Liver (tissue), 9 donors: ENCODE data around the gene ZCWPW1. TPM values are rescaled to one million over a fixed set of nuclear protein-coding genes. Genes with fewer than 3 reads are reported as not detected.
"Not testable (repeated sequence)": the region's sequence is repeated elsewhere in the genome, so short reads cannot be mapped to it uniquely, and the experiment has no call there.

ENCODE experiments used
- DNase-seq: peaks from one replicate; pipeline ENCODE4 v3.0.0-alpha.2; 2017; ENCODE audit warnings: low spot score
- H3K27ac ChIP-seq, 2 donors: one replicate each; pipeline ENCODE4 v1.7.0; 2013; ENCODE audit warnings: inconsistent platforms in 2 of 2, low read length in 2 of 2, control low read depth in 1 of 2, low read depth in 1 of 2, mild to moderate bottlenecking in 1 of 2
- H3K27me3 ChIP-seq, 4 donors: one replicate each; pipeline versions ENCODE4 v1.6.1 to v1.7.0; 2013; ENCODE audit warnings: low read length in 3 of 4, inconsistent platforms in 1 of 4, mild to moderate bottlenecking in 1 of 4, moderate library complexity in 1 of 4; ENCODE audit not compliant: control insufficient read depth in 4 of 4, insufficient read depth in 4 of 4
- H3K36me3 ChIP-seq, 4 donors: one replicate each; pipeline versions ENCODE4 v1.6.1 to v1.7.0; 2013; ENCODE audit warnings: low read length in 3 of 4, mild to moderate bottlenecking in 3 of 4, low read depth in 1 of 4, moderate library complexity in 1 of 4; ENCODE audit not compliant: control insufficient read depth in 4 of 4, insufficient read depth in 3 of 4
- H3K4me1 ChIP-seq, 4 donors: one replicate each; pipeline versions ENCODE4 v1.6.1 to v1.7.0; 2013; ENCODE audit warnings: low read length in 3 of 4, mild to moderate bottlenecking in 3 of 4, moderate library complexity in 1 of 4; ENCODE audit not compliant: control insufficient read depth in 4 of 4, insufficient read depth in 4 of 4
- H3K4me3 ChIP-seq, 3 donors: one replicate each; pipeline versions ENCODE4 v1.6.1 to v1.7.0; 2013; ENCODE audit warnings: low read length in 3 of 3, control low read depth in 1 of 3, low read depth in 1 of 3, mild to moderate bottlenecking in 1 of 3
- H3K9ac ChIP-seq, 2 donors: one replicate each; pipeline ENCODE4 v1.7.0; 2013; ENCODE audit warnings: low read length in 2 of 2, mild to moderate bottlenecking in 2 of 2, moderate library complexity in 2 of 2, control low read depth in 1 of 2, low read depth in 1 of 2
- H3K9me3 ChIP-seq, 4 donors: one replicate each; pipeline versions ENCODE4 v1.6.1 to v1.7.0; 2013; ENCODE audit warnings: low read length in 3 of 4; ENCODE audit not compliant: control insufficient read depth in 4 of 4
- EGR1 ChIP-seq, 2 donors: IDR thresholded peaks; 2 replicates each; pipeline ENCODE4 v1.6.1; 2016 to 2018; ENCODE audit warnings: antibody characterized with exemption in 2 of 2, low read depth in 2 of 2
- FOXA1 ChIP-seq: IDR thresholded peaks from 2 replicates; pipeline ENCODE4 v1.6.1; 2016; ENCODE audit warnings: antibody characterized with exemption
- FOXA2 ChIP-seq: IDR thresholded peaks from 2 replicates; pipeline ENCODE4 v1.6.1; 2016; ENCODE audit warnings: antibody characterized with exemption
- GABPA ChIP-seq, 2 donors: IDR thresholded peaks in 1 of 2; conservative IDR thresholded peaks in 1 of 2; 2 replicates each; pipeline ENCODE4 v1.6.1; 2016; ENCODE audit warnings: antibody characterized with exemption in 2 of 2, mild to moderate bottlenecking in 1 of 2, moderate library complexity in 1 of 2
- HNF4A ChIP-seq, 2 donors: conservative IDR thresholded peaks; 2 replicates each; pipeline ENCODE4 v1.6.1; 2016; ENCODE audit warnings: antibody characterized with exemption in 2 of 2, mild to moderate bottlenecking in 2 of 2
- HNF4G ChIP-seq: IDR thresholded peaks from 2 replicates; pipeline ENCODE4 v1.6.1; 2016; ENCODE audit warnings: antibody characterized with exemption
- JUND ChIP-seq, 2 donors: IDR thresholded peaks; 2 replicates each; pipeline ENCODE4 v1.6.1; 2016; ENCODE audit warnings: antibody characterized with exemption in 2 of 2
- MAX ChIP-seq: IDR thresholded peaks from 2 replicates; pipeline ENCODE4 v1.6.1; 2016; ENCODE audit warnings: antibody characterized with exemption
- NR2F2 ChIP-seq: IDR thresholded peaks from 2 replicates; pipeline ENCODE4 v1.6.1; 2016; ENCODE audit warnings: antibody characterized with exemption
- RAD21 ChIP-seq, 2 donors: IDR thresholded peaks; 2 replicates each; pipeline ENCODE4 v1.6.1; 2016; ENCODE audit warnings: antibody characterized with exemption in 2 of 2, mild to moderate bottlenecking in 2 of 2
- RXRA ChIP-seq, 2 donors: IDR thresholded peaks; 2 replicates each; pipeline ENCODE4 v1.6.1; 2017 to 2018; ENCODE audit warnings: antibody characterized with exemption in 2 of 2, mild to moderate bottlenecking in 1 of 2
- SP1 ChIP-seq: IDR thresholded peaks from 2 replicates; pipeline ENCODE4 v1.6.1; 2018; ENCODE audit warnings: antibody characterized with exemption, mild to moderate bottlenecking
- TAF1 ChIP-seq: conservative IDR thresholded peaks from 2 replicates; pipeline ENCODE4 v1.6.1; 2016; ENCODE audit warnings: antibody characterized with exemption, mild to moderate bottlenecking
- YY1 ChIP-seq: IDR thresholded peaks from 2 replicates; pipeline ENCODE4 v1.6.1; 2016; ENCODE audit warnings: antibody characterized with exemption, mild to moderate bottlenecking
- ZBTB33 ChIP-seq: IDR thresholded peaks from 2 replicates; pipeline ENCODE4 v1.6.1; 2016; ENCODE audit warnings: antibody characterized with exemption
- WGBS: extraction: QIAGEN DNeasy Blood & Tissue Kit; methylation state at CpG from one replicate; pipeline ENCODE4 v1.1.7; 2013; 5-methylcytosine and 5-hydroxymethylcytosine counted together
- polyA plus RNA-seq, 2 donors: library from polyadenylated mRNA; stranded (reverse) in 1 of 2; unstranded in 1 of 2; fragments of 200-250 nt in 1 of 2; fragments of >200 nt in 1 of 2; fragmentation: Nextera tagmentation in 1 of 2; extraction: Ambion mirVana in 1 of 2; gene quantifications; one replicate each; pipeline versions ENCODE4 v1.2.1 to v1.2.3, GENCODE V29; 2013 to 2015
- total RNA-seq, 2 donors: library from RNA; depleted of rRNA; stranded (reverse); fragments of >200 nt; gene quantifications; one replicate each; pipeline ENCODE4 v1.2.3, GENCODE V29; 2014
- TF ChIP-seq, protein P1 (sequence below): fragments of 150-350 bp; IDR thresholded peaks from 2 replicates; pipeline ENCODE4 v1.5.1; 2017; ENCODE audit warnings: improper control_type of control experiment, low read depth, low read length; ENCODE audit not compliant: missing input control
- TF ChIP-seq, protein P2 (sequence below): IDR thresholded peaks from 2 replicates; pipeline ENCODE4 v1.6.1; 2016; ENCODE audit warnings: antibody characterized with exemption
- donor health status: healthy.
- donor health status: healthy.
- donor health status: healthy.
- donor health status: healthy.
- donor health status: healthy.

Gene ZCWPW1
- total and polyA plus RNA-seq, 4 donors, result 1.4 to 3.3 (median 2.8) TPM

DNA sequence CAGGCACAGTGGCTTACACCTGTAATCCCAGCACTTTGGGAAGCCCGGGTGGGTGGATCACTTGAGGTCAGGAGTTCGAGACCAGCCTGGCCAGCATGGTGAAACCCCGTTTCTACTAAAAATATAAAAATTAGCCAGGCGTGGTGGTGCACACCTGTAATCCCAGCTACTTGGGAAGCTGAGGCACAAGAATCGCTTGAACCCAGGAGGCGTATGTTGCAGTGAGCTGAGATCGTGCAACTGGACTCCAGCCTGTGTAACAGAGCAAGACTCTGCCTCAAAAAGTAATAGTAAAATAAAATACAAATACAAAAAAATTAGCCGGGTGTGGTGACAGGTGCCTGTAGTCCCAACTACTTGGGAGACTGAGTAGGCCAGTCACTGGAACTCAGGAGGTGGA lies 10.2 kb upstream of the ZCWPW1 start:
- not testable (repeated sequence) for DNase-seq, H3K27ac ChIP-seq, H3K4me3 ChIP-seq, H3K27me3 ChIP-seq, H3K36me3 ChIP-seq, H3K9me3 ChIP-seq, H3K9ac ChIP-seq
- WGBS, result 95% methylated on average over 8 of the region's 8 CpGs
- H3K4me1 ChIP-seq, result peaks cover 4 to 13% (median 10%) of the 10 kb centered on the region in 4 donors

DNA sequence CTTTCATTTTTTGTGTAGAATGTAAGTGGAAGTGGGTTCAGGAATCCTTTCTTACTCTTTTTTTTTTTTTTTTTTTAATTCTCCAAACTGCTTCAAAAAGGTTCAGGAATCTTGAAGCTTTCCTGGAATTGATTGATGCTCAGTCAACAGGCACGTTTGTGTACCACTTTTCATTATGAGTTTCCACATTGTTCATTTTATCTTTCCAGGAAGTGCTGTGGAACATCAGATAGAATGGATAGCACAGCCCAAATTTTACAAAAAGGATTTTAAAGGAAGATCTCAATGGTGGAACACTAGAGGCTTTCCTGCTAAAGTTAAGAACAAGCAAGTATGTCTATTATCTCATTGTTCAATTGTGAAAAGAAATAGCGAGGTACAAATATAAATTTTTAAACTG lies 9.7 kb upstream of the ZCWPW1 start:
- Histone ChIP-seq H3K27me3 (no peaks in the 10 kb centered on the region), H3K4me3 (no peak overlapping the region), H3K4me1 (peaks cover 0 to 16% (median 10%) of the 10 kb centered on the region in 4 donors), H3K36me3 (peaks cover 2 to 11% (median 4%) of the 10 kb centered on the region in 4 donors), H3K27ac (no peak overlapping the region), H3K9ac (no peak overlapping the region), H3K9me3 (no peaks in the 10 kb centered on the region)
- 52% methylated on average over 2 of the region's 2 CpGs for WGBS
- DNase-seq, result no peak
- TF ChIP-seq SP1, result no peak
- TF ChIP-seq NR2F2, result no peak
- TF ChIP-seq, protein P1, sequence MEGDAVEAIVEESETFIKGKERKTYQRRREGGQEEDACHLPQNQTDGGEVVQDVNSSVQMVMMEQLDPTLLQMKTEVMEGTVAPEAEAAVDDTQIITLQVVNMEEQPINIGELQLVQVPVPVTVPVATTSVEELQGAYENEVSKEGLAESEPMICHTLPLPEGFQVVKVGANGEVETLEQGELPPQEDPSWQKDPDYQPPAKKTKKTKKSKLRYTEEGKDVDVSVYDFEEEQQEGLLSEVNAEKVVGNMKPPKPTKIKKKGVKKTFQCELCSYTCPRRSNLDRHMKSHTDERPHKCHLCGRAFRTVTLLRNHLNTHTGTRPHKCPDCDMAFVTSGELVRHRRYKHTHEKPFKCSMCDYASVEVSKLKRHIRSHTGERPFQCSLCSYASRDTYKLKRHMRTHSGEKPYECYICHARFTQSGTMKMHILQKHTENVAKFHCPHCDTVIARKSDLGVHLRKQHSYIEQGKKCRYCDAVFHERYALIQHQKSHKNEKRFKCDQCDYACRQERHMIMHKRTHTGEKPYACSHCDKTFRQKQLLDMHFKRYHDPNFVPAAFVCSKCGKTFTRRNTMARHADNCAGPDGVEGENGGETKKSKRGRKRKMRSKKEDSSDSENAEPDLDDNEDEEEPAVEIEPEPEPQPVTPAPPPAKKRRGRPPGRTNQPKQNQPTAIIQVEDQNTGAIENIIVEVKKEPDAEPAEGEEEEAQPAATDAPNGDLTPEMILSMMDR, result no peak
- no peak for TF ChIP-seq TAF1
- TF ChIP-seq JUND (IDR thresholded peaks at IDR 0.05), result no peak
- TF ChIP-seq, protein P2, sequence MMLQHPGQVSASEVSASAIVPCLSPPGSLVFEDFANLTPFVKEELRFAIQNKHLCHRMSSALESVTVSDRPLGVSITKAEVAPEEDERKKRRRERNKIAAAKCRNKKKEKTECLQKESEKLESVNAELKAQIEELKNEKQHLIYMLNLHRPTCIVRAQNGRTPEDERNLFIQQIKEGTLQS, result no peak
- no peak for TF ChIP-seq ZBTB33
- TF ChIP-seq YY1, result no peak
- no peak for TF ChIP-seq HNF4G
- no peak for TF ChIP-seq RAD21 (IDR thresholded peaks at IDR 0.05)
- no peak for TF ChIP-seq GABPA (IDR thresholded peaks at IDR 0.05 in 1 of 2, conservative IDR thresholded peaks at IDR 0.05 in 1 of 2)
- no peak for TF ChIP-seq HNF4A (conservative IDR thresholded peaks at IDR 0.05)
- no peak for TF ChIP-seq FOXA1
- TF ChIP-seq FOXA2, result no peak

- peaks cover 2 to 14% (median 6%) of the 10 kb centered on the region in 4 donors for H3K36me3 ChIP-seq
- no peak for DNase-seq
- H3K27ac ChIP-seq, result peak overlapping the region; percentile 90 to 99
Observed at GRCh38 chr7:100437150-100438100, 8.9 kb upstream of the ZCWPW1 start.

More at GRCh38 chr7:100437150-100438100, 8.9 kb upstream of the ZCWPW1 start:
- Histone ChIP-seq H3K9me3 (no peaks in the 10 kb centered on the region), H3K4me1 (peaks cover 0 to 20% (median 11%) of the 10 kb centered on the region in 4 donors), H3K27me3 (no peaks in the 10 kb centered on the region), H3K9ac (no peak overlapping the region), H3K4me3 (no peak overlapping the region)
- 91% methylated on average over 28 of the region's 28 CpGs for WGBS
- TF ChIP-seq MAX, result no peak
- TF ChIP-seq, protein P1, result no peak
- TF ChIP-seq FOXA1, result no peak
- no peak for TF ChIP-seq FOXA2
- TF ChIP-seq NR2F2, result no peak
- TF ChIP-seq SP1, result no peak
- no peak for TF ChIP-seq RXRA (IDR thresholded peaks at IDR 0.05)
- no peak for TF ChIP-seq EGR1 (IDR thresholded peaks at IDR 0.05; ENCODE audit: low read depth in 2 of 2)
- TF ChIP-seq YY1, result no peak
- TF ChIP-seq ZBTB33, result no peak
- no peak for TF ChIP-seq HNF4G
